ENCODE measurements around the gene IFNA2. TPM values are rescaled to one million over a fixed set of nuclear protein-coding genes. Genes with fewer than 3 reads are reported as not detected.
"Not testable (repeated sequence)": the region's sequence is repeated elsewhere in the genome, so short reads cannot be mapped to it uniquely, and the experiment has no call there.

The IFNA2 gene
- total RNA-seq, 1 donor from 2014 or later, result not detected

DNA sequence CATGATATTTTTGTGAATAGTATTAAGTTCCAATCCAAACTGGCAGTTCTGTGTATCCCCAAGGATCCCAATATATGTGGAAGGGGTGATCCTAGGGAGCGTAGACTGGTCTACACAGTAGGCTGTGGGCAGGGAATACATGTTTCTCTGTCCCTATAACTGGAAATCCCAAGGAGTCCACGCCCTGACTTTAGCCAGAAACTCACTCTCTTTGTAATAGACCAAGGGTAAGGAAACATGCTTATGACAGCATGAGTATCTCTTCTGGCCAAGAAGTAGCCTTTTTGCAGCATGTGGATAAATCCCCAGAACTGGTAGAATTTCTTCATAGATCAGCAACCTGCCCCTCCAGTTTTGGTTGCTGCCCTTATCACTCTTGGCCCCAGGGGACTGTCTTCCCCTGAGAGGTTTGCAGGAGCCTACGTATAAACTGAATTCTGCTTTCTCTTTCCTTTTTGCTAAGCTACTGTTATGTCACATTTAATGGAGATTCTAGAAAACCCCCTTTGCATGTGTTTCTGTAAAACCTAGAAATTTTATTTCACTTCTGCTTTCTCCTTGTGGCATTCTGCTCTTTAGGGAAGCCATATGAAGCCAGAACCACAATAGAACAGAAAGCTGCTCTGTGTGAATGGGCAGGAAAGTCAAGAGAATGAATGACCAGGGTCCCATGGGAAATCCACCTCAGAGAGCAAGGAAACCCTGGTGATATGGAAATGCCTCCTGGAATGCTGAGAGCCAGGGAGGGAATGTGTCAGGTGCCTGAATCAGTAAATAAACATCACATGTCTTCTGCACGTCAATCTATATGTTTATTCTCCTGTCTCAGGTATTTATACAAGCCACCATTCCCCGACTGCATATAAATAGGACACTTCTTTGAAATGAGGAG is 3.5 kb downstream of the IFNA2 start:
- TF ChIP-seq, protein P1, sequence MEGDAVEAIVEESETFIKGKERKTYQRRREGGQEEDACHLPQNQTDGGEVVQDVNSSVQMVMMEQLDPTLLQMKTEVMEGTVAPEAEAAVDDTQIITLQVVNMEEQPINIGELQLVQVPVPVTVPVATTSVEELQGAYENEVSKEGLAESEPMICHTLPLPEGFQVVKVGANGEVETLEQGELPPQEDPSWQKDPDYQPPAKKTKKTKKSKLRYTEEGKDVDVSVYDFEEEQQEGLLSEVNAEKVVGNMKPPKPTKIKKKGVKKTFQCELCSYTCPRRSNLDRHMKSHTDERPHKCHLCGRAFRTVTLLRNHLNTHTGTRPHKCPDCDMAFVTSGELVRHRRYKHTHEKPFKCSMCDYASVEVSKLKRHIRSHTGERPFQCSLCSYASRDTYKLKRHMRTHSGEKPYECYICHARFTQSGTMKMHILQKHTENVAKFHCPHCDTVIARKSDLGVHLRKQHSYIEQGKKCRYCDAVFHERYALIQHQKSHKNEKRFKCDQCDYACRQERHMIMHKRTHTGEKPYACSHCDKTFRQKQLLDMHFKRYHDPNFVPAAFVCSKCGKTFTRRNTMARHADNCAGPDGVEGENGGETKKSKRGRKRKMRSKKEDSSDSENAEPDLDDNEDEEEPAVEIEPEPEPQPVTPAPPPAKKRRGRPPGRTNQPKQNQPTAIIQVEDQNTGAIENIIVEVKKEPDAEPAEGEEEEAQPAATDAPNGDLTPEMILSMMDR (conservative IDR thresholded peaks at IDR 0.05; ENCODE audit: low read depth, low read length), result no peak
- H3K4me3 ChIP-seq (ENCODE audit: low read depth, low read length), result no peak overlapping the region
- DNase-seq (ENCODE audit: low read depth), result no peak

DNA sequence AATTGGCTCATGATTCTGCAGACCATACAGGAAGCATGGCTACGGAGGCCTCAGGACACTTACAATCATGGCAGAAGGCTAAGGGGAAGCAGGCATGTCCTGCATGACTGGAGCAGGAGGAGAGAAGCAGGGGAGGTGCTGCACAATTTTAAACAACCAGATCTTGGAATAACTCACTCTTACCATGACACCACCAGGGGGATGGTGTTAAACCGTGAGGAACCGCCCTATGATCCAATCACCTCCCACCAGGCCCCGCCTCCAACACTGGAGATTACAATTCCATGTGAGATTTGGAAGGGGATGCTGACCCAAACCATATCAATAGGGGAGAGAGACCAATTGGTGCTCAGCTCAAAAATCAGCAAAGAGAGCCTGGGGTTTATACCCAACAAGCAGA is 13.7 kb downstream of the IFNA2 start:
- not testable (repeated sequence) for H3K4me3 ChIP-seq (ENCODE audit: low read depth, low read length); DNase-seq (ENCODE audit: low read depth)

- DNase-seq (ENCODE audit: low read depth), result no peak
- TF ChIP-seq, protein P1 (conservative IDR thresholded peaks at IDR 0.05; ENCODE audit: low read depth, low read length), result no peak
- no peak within 1 kb of the TSS for H3K4me3 ChIP-seq (ENCODE audit: low read depth, low read length)
Measured at GRCh38 chr9:21367957-21368356, 17.2 kb downstream of the IFNA2 start, which contains the start of gene IFNA13. Gene IFNA13 (minus strand): TSS chr9:21368057. CDS start chr9:21368010, 47 bp downstream.

DNA sequence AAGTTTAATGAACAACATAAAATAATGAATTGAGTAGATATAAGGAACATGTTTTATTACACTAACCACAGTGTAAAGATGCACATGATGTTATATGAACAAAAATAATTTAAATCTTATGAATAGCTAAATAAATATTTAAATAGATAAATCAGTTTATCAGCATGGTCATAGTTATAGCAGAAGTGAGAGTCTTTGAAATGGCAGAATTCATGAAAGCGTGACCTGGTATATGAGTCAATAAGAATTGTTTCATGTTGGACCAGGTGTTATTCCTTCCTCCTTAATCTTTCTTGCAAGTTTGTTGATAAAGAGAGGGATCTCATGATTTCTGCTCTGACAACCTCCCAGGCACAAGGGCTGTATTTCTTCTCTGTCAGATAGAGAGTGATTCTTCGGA is 18.0 kb downstream of the IFNA2 start:
- H3K4me3 ChIP-seq (ENCODE audit: low read depth, low read length), result not testable (repeated sequence)

GRCh38 chr9:21362287-21362686 is 22.9 kb downstream of the IFNA2 start:
- DNase-seq (ENCODE audit: low read depth), result no peak
- TF ChIP-seq, protein P1 (conservative IDR thresholded peaks at IDR 0.05; ENCODE audit: low read depth, low read length), result no peak
- H3K4me3 ChIP-seq (ENCODE audit: low read depth, low read length), result no peak overlapping the region

More for the DNA sequence above, 18.0 kb downstream of the IFNA2 start:
- not testable (repeated sequence) for DNase-seq (ENCODE audit: low read depth)

DNA sequence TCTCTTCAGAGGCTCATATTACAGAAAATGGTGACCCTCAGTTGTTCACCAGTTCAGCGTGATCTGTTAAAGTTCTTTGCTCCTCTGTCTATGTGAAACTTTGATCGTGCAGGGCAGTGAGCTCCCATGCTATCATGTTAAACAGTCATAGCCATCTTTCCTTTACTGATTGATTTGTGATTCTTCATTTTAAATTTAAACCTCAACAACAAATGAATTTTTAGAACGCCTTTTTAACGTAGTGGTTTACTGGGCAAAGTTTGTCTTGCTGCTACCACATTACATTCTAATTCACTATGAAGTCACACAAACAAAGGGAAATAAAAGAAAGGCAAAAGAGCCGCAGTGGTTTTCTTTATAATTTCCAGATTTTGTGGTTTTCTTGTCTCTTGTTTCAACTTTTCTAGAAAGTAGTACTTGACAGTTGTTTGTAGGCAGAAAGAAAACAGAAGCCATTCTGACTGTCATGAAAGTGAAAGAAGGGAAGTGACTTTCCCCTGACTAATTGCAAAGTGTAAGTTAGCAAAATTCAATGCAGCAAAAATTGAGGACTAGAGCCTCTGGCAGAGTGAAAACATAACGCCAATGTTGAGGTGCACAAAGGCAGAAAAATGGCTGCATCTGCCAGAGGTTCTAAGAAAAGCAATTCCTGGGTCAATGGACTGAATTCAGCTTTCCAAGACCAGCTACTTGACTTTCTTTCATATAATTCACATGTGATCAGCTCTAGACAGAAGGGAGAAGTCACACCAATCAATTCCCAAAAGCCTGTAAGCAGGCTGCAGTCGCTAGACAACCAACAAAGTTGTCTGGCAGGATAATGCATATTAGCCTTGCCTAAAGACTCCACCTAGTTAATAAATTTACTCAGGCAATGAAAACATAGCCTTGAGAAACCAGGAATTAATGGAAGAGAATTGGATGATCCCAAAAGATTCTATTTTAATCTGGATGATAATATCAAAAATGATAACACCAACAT is 27.4 kb downstream of the IFNA2 start:
- no peak overlapping the region for H3K4me3 ChIP-seq (ENCODE audit: low read depth, low read length)
- TF ChIP-seq, protein P1 (conservative IDR thresholded peaks at IDR 0.05; ENCODE audit: low read depth, low read length), result no peak
- DNase-seq (ENCODE audit: low read depth), result no peak

GRCh38 chr9:21350787-21351186 is 34.4 kb downstream of the IFNA2 start, which contains the start of gene IFNA6:
Gene IFNA6 (minus strand): TSS chr9:21350887. CDS start chr9:21350887, 0 bp downstream.
- no peak within 1 kb of the TSS for H3K4me3 ChIP-seq (ENCODE audit: low read depth, low read length)
- TF ChIP-seq, protein P1 (conservative IDR thresholded peaks at IDR 0.05; ENCODE audit: low read depth, low read length), result no peak
- DNase-seq (ENCODE audit: low read depth), result no peak
